Cardiac muscle cell (in vitro differentiated cells and primary cell): ENCODE data around the gene CTNNBL1. TPM values are rescaled to one million over a fixed set of nuclear protein-coding genes. Genes with fewer than 3 reads are reported as not detected.
"Not testable (repeated sequence)": the region's sequence is repeated elsewhere in the genome, so short reads cannot be mapped to it uniquely, and the experiment has no call there.

ENCODE experiments used
- DNase-seq, 2 donors: peaks; one replicate each; pipeline versions ENCODE4 v3.0.0 to v3.0.0-alpha.2; 2010 to 2017; ENCODE audit warnings: low read depth in 1 of 2, low spot score in 1 of 2
- H3K27ac ChIP-seq: fragments of 200-600 bp; sonication (generic); 2 replicates; pipeline ENCODE4 v1.5.1; 2016
- H3K27me3 ChIP-seq: fragments of 200-600 bp; sonication (generic); 2 replicates; pipeline ENCODE4 v1.6.0; 2016; ENCODE audit warnings: control low read depth
- H3K36me3 ChIP-seq: fragments of 200-600 bp; sonication (generic); 2 replicates; pipeline ENCODE4 v1.5.1; 2016; ENCODE audit warnings: control low read depth
- H3K4me1 ChIP-seq: fragments of 200-600 bp; sonication (generic); 2 replicates; pipeline ENCODE4 v1.8.1; 2017; ENCODE audit warnings: low read depth, mild to moderate bottlenecking, mixed run types
- H3K4me3 ChIP-seq: fragments of 200-600 bp; sonication (generic); 2 replicates; pipeline ENCODE4 v1.5.1; 2016; ENCODE audit warnings: mild to moderate bottlenecking
- H3K9me3 ChIP-seq: fragments of 200-600 bp; sonication (generic); 2 replicates; pipeline ENCODE4 v1.5.1; 2017; ENCODE audit warnings: low read depth, mild to moderate bottlenecking, control low read depth
- polyA plus RNA-seq: library from polyadenylated mRNA; unstranded; fragments of >200 nt; fragmentation: Nextera tagmentation; extraction: Ambion mirVana; gene quantifications from 2 replicates; pipeline ENCODE4 v1.2.1, GENCODE V29; 2016
- total RNA-seq: library from RNA; depleted of rRNA; stranded (reverse); fragments of >200 nt; gene quantifications from 2 replicates; pipeline ENCODE4 v1.2.3, GENCODE V29; 2016
- TF ChIP-seq, protein P1 (sequence below): IDR thresholded peaks from 2 replicates; pipeline ENCODE4 v1.5.1; 2012; ENCODE audit warnings: low read depth, mild to moderate bottlenecking, low read length

Gene CTNNBL1
- total and polyA plus RNA-seq, 2 experiments from 2014 or later: 37.0 to 68.6 TPM

GRCh38 chr20:37662308-37662707, 31.5 kb upstream of the CTNNBL1 start:
- no peaks in the 10 kb centered on the region for H3K36me3 ChIP-seq
- H3K4me3 ChIP-seq: no peak overlapping the region
- TF ChIP-seq, protein P1, sequence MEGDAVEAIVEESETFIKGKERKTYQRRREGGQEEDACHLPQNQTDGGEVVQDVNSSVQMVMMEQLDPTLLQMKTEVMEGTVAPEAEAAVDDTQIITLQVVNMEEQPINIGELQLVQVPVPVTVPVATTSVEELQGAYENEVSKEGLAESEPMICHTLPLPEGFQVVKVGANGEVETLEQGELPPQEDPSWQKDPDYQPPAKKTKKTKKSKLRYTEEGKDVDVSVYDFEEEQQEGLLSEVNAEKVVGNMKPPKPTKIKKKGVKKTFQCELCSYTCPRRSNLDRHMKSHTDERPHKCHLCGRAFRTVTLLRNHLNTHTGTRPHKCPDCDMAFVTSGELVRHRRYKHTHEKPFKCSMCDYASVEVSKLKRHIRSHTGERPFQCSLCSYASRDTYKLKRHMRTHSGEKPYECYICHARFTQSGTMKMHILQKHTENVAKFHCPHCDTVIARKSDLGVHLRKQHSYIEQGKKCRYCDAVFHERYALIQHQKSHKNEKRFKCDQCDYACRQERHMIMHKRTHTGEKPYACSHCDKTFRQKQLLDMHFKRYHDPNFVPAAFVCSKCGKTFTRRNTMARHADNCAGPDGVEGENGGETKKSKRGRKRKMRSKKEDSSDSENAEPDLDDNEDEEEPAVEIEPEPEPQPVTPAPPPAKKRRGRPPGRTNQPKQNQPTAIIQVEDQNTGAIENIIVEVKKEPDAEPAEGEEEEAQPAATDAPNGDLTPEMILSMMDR: no peak
- no peak for DNase-seq
- no peaks in the 10 kb centered on the region for H3K4me1 ChIP-seq
- H3K27me3 ChIP-seq: no peaks in the 10 kb centered on the region
- no peaks in the 10 kb centered on the region for H3K9me3 ChIP-seq
- no peak overlapping the region for H3K27ac ChIP-seq

DNA sequence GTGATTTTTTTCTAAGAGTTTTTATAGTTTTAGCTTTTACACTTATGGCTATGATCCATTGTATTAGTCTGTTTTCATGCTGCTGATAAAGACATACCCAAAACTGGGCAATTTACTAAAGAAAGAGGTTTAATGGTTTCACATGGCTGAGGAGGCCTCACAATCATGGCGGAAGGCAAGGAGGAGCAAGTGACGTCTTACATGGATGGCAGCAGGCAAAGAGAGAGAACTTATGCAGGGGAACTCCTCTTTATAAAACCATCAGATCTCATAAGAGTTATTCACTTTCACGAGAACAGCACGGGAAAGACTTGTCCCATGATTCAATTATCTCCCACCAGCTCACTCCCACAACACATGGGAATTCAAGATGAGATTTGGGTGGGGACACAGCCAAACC, 29.2 kb upstream of the CTNNBL1 start:
- not testable (repeated sequence) for H3K9me3 ChIP-seq, DNase-seq, H3K4me1 ChIP-seq, H3K4me3 ChIP-seq, H3K36me3 ChIP-seq, H3K27ac ChIP-seq, H3K27me3 ChIP-seq

GRCh38 chr20:37668166-37668565, 25.7 kb upstream of the CTNNBL1 start:
- DNase-seq: no peak
- H3K27me3 ChIP-seq: no peaks in the 10 kb centered on the region
- H3K4me3 ChIP-seq: no peak overlapping the region
- no peaks in the 10 kb centered on the region for H3K36me3 ChIP-seq
- H3K27ac ChIP-seq: no peak overlapping the region
- H3K4me1 ChIP-seq: no peaks in the 10 kb centered on the region
- TF ChIP-seq, protein P1: no peak
- no peaks in the 10 kb centered on the region for H3K9me3 ChIP-seq

GRCh38 chr20:37669062-37669772, 24.6 kb upstream of the CTNNBL1 start:
- Histone ChIP-seq H3K9me3 (no peaks in the 10 kb centered on the region), H3K27me3 (no peaks in the 10 kb centered on the region), H3K4me3 (no peak overlapping the region), H3K36me3 (no peaks in the 10 kb centered on the region), H3K4me1 (no peaks in the 10 kb centered on the region), H3K27ac (no peak overlapping the region)
- DNase-seq: no peak
- TF ChIP-seq, protein P1: no peak

- TF ChIP-seq, protein P1: no peak
- Histone ChIP-seq H3K4me1 (no peaks in the 10 kb centered on the region), H3K36me3 (no peaks in the 10 kb centered on the region), H3K27me3 (no peaks in the 10 kb centered on the region), H3K9me3 (no peaks in the 10 kb centered on the region), H3K27ac (no peak overlapping the region), H3K4me3 (no peak overlapping the region)
- DNase-seq: no peak
Observed at GRCh38 chr20:37669773-37670236, 24.0 kb upstream of the CTNNBL1 start.

- no peak overlapping the region for H3K27ac ChIP-seq
- no peaks in the 10 kb centered on the region for H3K4me1 ChIP-seq
- DNase-seq: no peak
- no peaks in the 10 kb centered on the region for H3K36me3 ChIP-seq
- H3K9me3 ChIP-seq: no peaks in the 10 kb centered on the region
- H3K4me3 ChIP-seq: no peak overlapping the region
- H3K27me3 ChIP-seq: no peaks in the 10 kb centered on the region
- TF ChIP-seq, protein P1: no peak
Observed at GRCh38 chr20:37670351-37670791, 23.5 kb upstream of the CTNNBL1 start.
